Endothelial cell (in vitro differentiated cells): ENCODE data around the gene PTPN23. TPM values are rescaled to one million over a fixed set of nuclear protein-coding genes. Genes with fewer than 3 reads are reported as not detected.
A peak's percentile ranks its signal among the peaks of the same experiment; 100 is the strongest.

ENCODE experiments used
- DNase-seq: peaks from one replicate; pipeline ENCODE4 v3.0.0; 2021; ENCODE audit warnings: low spot score
- H3K27ac Mint-ChIP-seq: one replicate; pipeline ENCODE4 v1.8.0; 2021; ENCODE audit warnings: mixed read lengths, inconsistent platforms; ENCODE audit not compliant: unreplicated experiment
- H3K27me3 Mint-ChIP-seq: one replicate; pipeline ENCODE4 v1.8.0; 2021; ENCODE audit warnings: mild to moderate bottlenecking, moderate library complexity, mixed read lengths, inconsistent platforms; ENCODE audit not compliant: unreplicated experiment
- H3K36me3 Mint-ChIP-seq: one replicate; pipeline ENCODE4 v1.8.0; 2021; ENCODE audit warnings: mild to moderate bottlenecking, low read depth, mixed read lengths, inconsistent platforms; ENCODE audit not compliant: unreplicated experiment
- H3K4me1 Mint-ChIP-seq: one replicate; pipeline ENCODE4 v1.8.0; 2021; ENCODE audit warnings: mild to moderate bottlenecking, mixed read lengths, inconsistent platforms; ENCODE audit not compliant: unreplicated experiment
- H3K4me3 Mint-ChIP-seq: one replicate; pipeline ENCODE4 v1.8.0; 2021; ENCODE audit warnings: mild to moderate bottlenecking, mixed read lengths, inconsistent platforms; ENCODE audit not compliant: unreplicated experiment
- H3K9me3 Mint-ChIP-seq: one replicate; pipeline ENCODE4 v1.8.0; 2021; ENCODE audit warnings: mixed read lengths, inconsistent platforms; ENCODE audit not compliant: unreplicated experiment
- CTCF ChIP-seq: fragments of 200-600 bp; sonication (generic); IDR thresholded peaks from one replicate; pipeline ENCODE4 v1.5.0; 2021; ENCODE audit warnings: antibody characterized with exemption; ENCODE audit not compliant: unreplicated experiment
- total RNA-seq: library from RNA; stranded (reverse); fragmentation: NEBNext Ultra II Directional; extraction: Animal tissue kit (Norgen Biotek cat#: 25700); gene quantifications from one replicate; pipeline ENCODE4 v1.2.1, GENCODE V29; 2021; ENCODE audit not compliant: unreplicated experiment

Gene PTPN23
- total RNA-seq, 1 donor from 2014 or later: 47.8 TPM

DNA sequence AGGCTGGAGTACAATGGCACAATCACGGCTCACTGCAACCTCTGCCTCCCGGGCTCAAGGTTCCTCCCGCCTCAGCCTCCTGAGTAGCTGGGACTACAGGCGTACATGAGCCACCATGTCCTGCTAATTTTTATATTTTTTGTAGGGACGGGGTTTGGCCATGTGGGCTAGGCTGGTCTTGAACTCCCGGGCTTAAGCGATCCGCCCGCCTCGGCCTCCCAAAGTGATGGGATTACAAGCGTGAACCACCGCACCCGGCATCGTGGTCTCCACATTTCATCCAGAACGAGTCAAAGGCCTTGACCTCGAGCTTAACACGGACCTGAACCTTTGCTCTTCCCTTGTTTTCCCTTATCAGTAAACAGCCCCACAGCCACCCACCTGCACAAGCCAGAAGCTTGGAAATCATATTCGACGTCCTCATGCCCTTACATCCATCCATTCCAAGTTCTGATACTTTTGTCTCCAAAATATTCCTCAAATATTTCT lies 1.4 kb upstream of the PTPN23 start:
- H3K9me3 Mint-ChIP-seq: no peaks in the 10 kb centered on the region
- peak overlapping the region; percentile 99 for H3K4me3 Mint-ChIP-seq
- peaks cover 35% of the 10 kb centered on the region for H3K4me1 Mint-ChIP-seq

DNA sequence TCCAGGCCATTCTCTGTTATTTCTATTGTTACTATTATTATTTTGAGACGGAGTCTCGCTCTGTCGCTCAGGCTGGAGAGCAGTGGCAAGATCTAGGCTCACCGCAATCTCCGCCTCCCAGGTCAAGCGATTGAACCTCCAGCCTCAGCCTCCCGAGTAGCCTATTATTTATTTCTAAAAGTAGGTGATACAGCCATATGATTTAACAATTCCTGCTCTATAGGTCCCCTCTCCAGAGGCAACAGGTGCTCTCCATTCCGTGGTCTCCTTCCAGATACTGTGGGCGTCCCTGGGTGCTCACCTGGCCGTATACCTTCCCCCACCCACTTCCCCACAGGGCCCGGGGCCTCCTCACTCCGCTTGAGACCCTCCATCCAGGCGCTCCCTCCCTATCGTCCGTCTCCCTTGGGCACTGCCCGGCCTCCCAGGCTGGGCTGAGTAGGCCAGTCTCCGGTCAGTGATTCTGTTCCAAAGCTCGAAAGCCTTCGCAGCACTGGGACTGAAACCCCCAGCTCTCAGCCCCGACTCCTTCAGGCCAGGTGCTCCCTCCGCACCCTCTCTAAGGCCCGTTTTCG lies 708 bp upstream of the PTPN23 start:
- H3K4me1 Mint-ChIP-seq: peaks cover 35% of the 10 kb centered on the region
- peak overlapping the region; percentile 98 for H3K27ac Mint-ChIP-seq
- H3K9me3 Mint-ChIP-seq: no peaks in the 10 kb centered on the region
- TF ChIP-seq CTCF: no peak
- H3K4me3 Mint-ChIP-seq: peak overlapping the region; percentile 99
- DNase-seq: no peak
- peaks cover 15% of the 10 kb centered on the region for H3K36me3 Mint-ChIP-seq
- peaks cover 6% of the 10 kb centered on the region for H3K27me3 Mint-ChIP-seq

More for the DNA sequence above, 1.4 kb upstream of the PTPN23 start:
- Mint-ChIP-seq H3K36me3 (peaks cover 15% of the 10 kb centered on the region), H3K27ac (peak overlapping the region; percentile 98), H3K27me3 (peaks cover 6% of the 10 kb centered on the region)
- DNase-seq: no peak
- TF ChIP-seq CTCF: no peak

DNA sequence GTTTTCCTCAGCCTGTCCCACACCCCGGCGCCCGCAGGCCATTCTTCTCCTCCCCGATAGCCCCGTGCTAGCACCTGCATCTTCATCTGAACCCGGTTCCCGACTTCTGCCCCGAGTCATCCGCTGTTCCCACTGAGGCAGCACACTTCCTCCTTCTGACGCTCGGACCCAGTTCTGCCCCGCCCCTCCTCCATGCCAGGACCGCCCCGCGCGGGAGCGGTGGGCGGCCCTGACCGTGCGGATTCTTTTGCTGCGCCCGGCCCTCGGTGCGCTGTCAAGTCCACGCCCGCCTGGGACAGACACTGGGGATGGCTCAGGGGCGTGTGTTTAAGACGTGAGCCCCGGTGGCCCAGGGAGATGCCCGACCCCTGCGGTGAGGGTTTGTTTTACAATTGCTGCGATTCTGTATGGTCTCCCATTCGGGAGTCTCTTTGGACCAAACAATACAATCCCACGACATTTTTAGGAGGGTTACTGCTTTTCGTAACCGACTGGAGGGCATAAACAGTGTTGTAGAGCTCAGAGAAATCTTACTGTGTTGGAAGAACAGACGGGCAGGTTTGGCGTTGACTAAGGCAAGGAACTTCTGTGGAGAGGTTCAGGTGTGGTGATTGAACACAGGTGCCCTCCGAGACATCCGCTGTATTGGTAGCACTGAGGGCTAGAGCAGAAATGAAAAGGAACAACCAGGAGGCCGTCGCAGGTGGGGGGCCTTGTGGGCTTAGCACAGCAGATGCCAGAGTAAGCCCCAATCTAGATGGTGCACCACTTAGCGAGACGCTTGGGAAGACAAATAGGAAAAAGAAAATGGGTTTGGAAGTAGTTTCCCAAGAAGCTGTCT lies 716 bp downstream of the PTPN23 start:
- no peak for TF ChIP-seq CTCF
- H3K4me1 Mint-ChIP-seq: peaks cover 35% of the 10 kb centered on the region
- peak overlapping the region; percentile 97 for H3K27ac Mint-ChIP-seq

DNA sequence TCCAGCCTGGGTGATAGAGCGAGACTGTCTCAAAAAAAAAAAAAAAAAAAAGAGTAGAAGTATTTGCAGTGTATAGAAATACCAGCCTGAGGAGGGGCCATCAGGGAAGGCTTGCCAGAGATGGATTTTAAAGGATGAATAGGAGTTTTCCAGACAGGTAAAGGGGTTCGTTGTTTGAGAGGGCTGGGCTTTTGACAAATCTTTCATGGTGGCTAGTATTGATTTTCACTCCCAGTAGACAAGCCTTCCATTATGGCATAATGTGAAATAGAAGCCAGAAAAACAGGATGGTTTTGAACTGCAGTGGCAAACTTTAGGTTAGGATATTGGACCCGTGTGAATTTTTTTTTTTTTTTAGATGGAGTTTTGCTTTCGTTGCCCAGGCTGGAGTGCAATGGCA lies 3.6 kb downstream of the PTPN23 start:
- Mint-ChIP-seq H3K4me3 (no peak overlapping the region), H3K27ac (no peak overlapping the region), H3K27me3 (peaks cover 4% of the 10 kb centered on the region), H3K36me3 (peaks cover 15% of the 10 kb centered on the region), H3K4me1 (peaks cover 29% of the 10 kb centered on the region), H3K9me3 (no peaks in the 10 kb centered on the region)
- no peak for DNase-seq
- no peak for TF ChIP-seq CTCF

More for the DNA sequence above, 716 bp downstream of the PTPN23 start:
- peak; percentile 82 for DNase-seq
- peak overlapping the region; percentile 99 for H3K4me3 Mint-ChIP-seq
- H3K27me3 Mint-ChIP-seq: peaks cover 6% of the 10 kb centered on the region
- peaks cover 15% of the 10 kb centered on the region for H3K36me3 Mint-ChIP-seq
- no peaks in the 10 kb centered on the region for H3K9me3 Mint-ChIP-seq

DNA sequence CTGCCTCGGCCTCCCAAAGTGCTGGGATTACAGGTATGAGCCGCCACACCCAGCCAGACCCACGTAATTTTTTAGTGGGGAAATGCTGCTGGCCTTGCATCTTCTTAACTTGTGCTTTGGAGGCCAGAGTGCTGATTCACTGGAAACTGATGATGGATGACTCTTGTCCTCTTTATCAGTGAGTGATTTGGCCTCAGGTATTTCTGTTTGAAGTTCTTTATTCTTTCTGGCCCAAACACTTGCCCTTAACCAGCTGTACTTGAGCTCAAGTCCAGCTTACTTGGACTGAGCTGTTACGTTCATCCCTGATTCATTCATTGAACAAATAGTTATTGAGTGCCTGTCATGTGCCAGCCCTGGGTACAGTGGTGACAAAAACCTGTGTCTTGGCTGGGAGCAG lies 4.2 kb downstream of the PTPN23 start:
- TF ChIP-seq CTCF: no peak
- no peaks in the 10 kb centered on the region for H3K27me3 Mint-ChIP-seq
- no peak for DNase-seq
- H3K9me3 Mint-ChIP-seq: no peaks in the 10 kb centered on the region
- H3K4me3 Mint-ChIP-seq: no peak overlapping the region
- no peak overlapping the region for H3K27ac Mint-ChIP-seq
- peaks cover 12% of the 10 kb centered on the region for H3K36me3 Mint-ChIP-seq
- peaks cover 23% of the 10 kb centered on the region for H3K4me1 Mint-ChIP-seq
